Activated CD4-positive, alpha-beta memory T cell treated with anti-CD3 and anti-CD28 coated beads, Interleukin-2, amount 10 ng/mL, durations not matched to agents 7 days and 5 days (primary cell): ENCODE results near the gene NBR1. TPM values are rescaled to one million over a fixed set of nuclear protein-coding genes. Genes with fewer than 3 reads are reported as not detected.
A peak's percentile ranks its signal among the peaks of the same experiment; 100 is the strongest.
"Not testable (repeated sequence)": the region's sequence is repeated elsewhere in the genome, so short reads cannot be mapped to it uniquely, and the experiment has no call there.

Experiments
- CTCF ChIA-PET: fragments of 350-600 bp; sonication (Branson Sonifier 250); formaldehyde crosslinking; loops from one replicate; lab custom pipeline; 2021; ENCODE audit warnings: antibody characterized with exemption, inconsistent platforms; lab: Charles Lee
- POLR2A ChIA-PET: fragments of 350-600 bp; sonication (Branson Sonifier 250); formaldehyde crosslinking; loops from one replicate; lab custom pipeline; 2021; ENCODE audit warnings: antibody characterized with exemption; lab: Charles Lee
- DNase-seq: peaks from one replicate; pipeline ENCODE4 v3.0.0-alpha.2; 2020
- H3K27ac Mint-ChIP-seq: one replicate; pipeline ENCODE4 v1.8.0; 2021; ENCODE audit warnings: mild to moderate bottlenecking, mixed read lengths
- H3K27me3 Mint-ChIP-seq: one replicate; pipeline ENCODE4 v1.8.0; 2021; ENCODE audit warnings: mixed read lengths
- H3K36me3 Mint-ChIP-seq: one replicate; pipeline ENCODE4 v1.8.0; 2021; ENCODE audit warnings: low read depth, mixed read lengths
- H3K4me1 Mint-ChIP-seq: one replicate; pipeline ENCODE4 v1.8.0; 2021; ENCODE audit warnings: mixed read lengths
- H3K4me3 Mint-ChIP-seq: one replicate; pipeline ENCODE4 v1.8.0; 2021; ENCODE audit warnings: mild to moderate bottlenecking, mixed read lengths
- H3K9me3 Mint-ChIP-seq: one replicate; pipeline ENCODE4 v1.8.0; 2021; ENCODE audit warnings: mixed read lengths
- total RNA-seq, 2 experiments: library from RNA; stranded (reverse); gene quantifications; one replicate each; pipeline ENCODE4 v1.2.3, GENCODE V29; 2021

NBR1 gene
- 10 to 100 TPM; 68.1 to 69.8 TPM for total RNA-seq

- ChIA-PET CTCF (interaction anchor here (0.7 to 1.7 kb wide), 4 partner anchors 42 to 347 kb away, joined by 3 to 8 read pairs (median 4); partner anchors contain the start of genes BECN1 and BRCA1), POLR2A (interaction anchor here (0.8 to 6.1 kb wide), 19 partner anchors 13 to 1151 kb away, joined by 3 to 105 read pairs (median 4); partner anchors contain the start of genes AARSD1, BRCA1, DHX8 and NKIRAS2)
- no peak within 1 kb of the TSS for H3K4me3 Mint-ChIP-seq
- DNase-seq: peak; percentile 98
- H3K27ac Mint-ChIP-seq: no peak within 1 kb of the TSS
- no peaks in the 10 kb centered on the region for H3K27me3 Mint-ChIP-seq
- peaks cover 39% of the 10 kb centered on the region for H3K4me1 Mint-ChIP-seq
- H3K36me3 Mint-ChIP-seq: peaks cover 22% of the 10 kb centered on the region
- no peaks in the 10 kb centered on the region for H3K9me3 Mint-ChIP-seq
Measured at GRCh38 chr17:43170766-43171585, at the start of gene NBR1. NBR1 (plus strand) TSS chr17:43171214; CDS start chr17:43175800, 4,586 bp downstream.

- peak; percentile 96 for DNase-seq
- no peaks in the 10 kb centered on the region for H3K27me3 Mint-ChIP-seq
- ChIA-PET POLR2A (interaction anchor here (0.8 to 6.6 kb wide), 19 partner anchors 9 to 558 kb away, joined by 3 to 105 read pairs (median 4); partner anchors contain the start of genes NBR1, RPL27 and TMEM106A), CTCF (interaction anchor here (0.5 to 2.0 kb wide), 5 partner anchors 10 to 1217 kb away, joined by 3 to 8 read pairs (median 4); partner anchors contain the start of gene NBR1)
- peak within 1 kb of the TSS; percentile 91 for H3K27ac Mint-ChIP-seq
- H3K9me3 Mint-ChIP-seq: no peaks in the 10 kb centered on the region
- peaks cover 37% of the 10 kb centered on the region for H3K36me3 Mint-ChIP-seq
- peaks cover 38% of the 10 kb centered on the region for H3K4me1 Mint-ChIP-seq
- H3K4me3 Mint-ChIP-seq: peak within 1 kb of the TSS; percentile 100
Measured at GRCh38 chr17:43125133-43125966, 45.7 kb upstream of the NBR1 start, which contains the start of gene BRCA1. BRCA1 (minus strand) TSS chr17:43125364; CDS start chr17:43124096, 1,268 bp downstream.

- CTCF ChIA-PET: interaction anchor here (1.6 to 2.0 kb wide), 2 partner anchors 45 to 183 kb away, joined by 4 to 8 read pairs; partner anchors contain the start of gene NBR1
- Mint-ChIP-seq H3K9me3 (no peaks in the 10 kb centered on the region), H3K4me3 (peak overlapping the region; percentile 100), H3K4me1 (peaks cover 38% of the 10 kb centered on the region), H3K36me3 (peaks cover 37% of the 10 kb centered on the region), H3K27ac (peak overlapping the region; percentile 91), H3K27me3 (no peaks in the 10 kb centered on the region)
- no peak for DNase-seq
- POLR2A ChIA-PET: interaction anchor here (1.2 to 6.6 kb wide), 5 partner anchors 10 to 262 kb away, joined by 3 to 105 read pairs (median 4); partner anchors contain the start of gene NBR1
Measured at GRCh38 chr17:43125967-43126910, 44.8 kb upstream of the NBR1 start.

GRCh38 chr17:43126911-43127290 is 44.1 kb upstream of the NBR1 start:
- H3K36me3 Mint-ChIP-seq: peaks cover 36% of the 10 kb centered on the region
- no peaks in the 10 kb centered on the region for H3K9me3 Mint-ChIP-seq
- H3K27me3 Mint-ChIP-seq: no peaks in the 10 kb centered on the region
- peak overlapping the region; percentile 66 for H3K4me3 Mint-ChIP-seq
- no peak for DNase-seq
- ChIA-PET CTCF (interaction anchor here (1.2 kb wide), 1 partner anchor 45 kb away, joined by 4 read pairs; no protein-coding TSS in a partner anchor), POLR2A (interaction anchor here (1.2 to 6.6 kb wide), 3 partner anchors 44 to 261 kb away, joined by 3 to 105 read pairs (median 15); partner anchors contain the start of gene NBR1)
- peaks cover 36% of the 10 kb centered on the region for H3K4me1 Mint-ChIP-seq
- H3K27ac Mint-ChIP-seq: no peak overlapping the region

DNA sequence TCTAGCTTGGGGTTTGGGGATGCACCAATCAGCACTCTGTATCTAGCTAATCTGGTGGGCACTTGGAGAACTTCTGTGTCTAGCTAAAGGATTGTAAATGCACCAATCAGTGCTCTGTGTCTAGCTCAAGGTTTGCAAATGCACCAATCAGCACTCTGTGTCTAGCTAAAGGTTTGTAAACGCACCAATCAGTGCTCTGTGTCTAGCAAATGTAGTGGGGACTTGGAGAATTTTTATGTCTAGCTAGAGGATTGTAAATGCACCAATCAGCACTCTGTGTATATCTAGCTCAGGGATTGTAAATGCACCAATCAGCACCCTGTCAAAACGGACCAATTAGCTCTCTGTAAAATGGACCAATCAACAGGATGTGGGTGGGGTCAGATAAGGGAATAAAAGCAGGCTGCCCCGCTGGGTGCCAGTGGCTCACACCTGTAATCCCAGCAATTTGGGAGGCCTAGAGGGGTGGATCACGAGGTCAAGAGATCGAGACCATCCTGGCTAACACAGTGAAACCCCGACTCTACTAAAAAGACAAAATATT is 43.6 kb upstream of the NBR1 start:
- Mint-ChIP-seq H3K4me1 (peaks cover 34% of the 10 kb centered on the region), H3K4me3 (peak overlapping the region; percentile 66), H3K27ac (peak overlapping the region; percentile 55), H3K36me3 (peaks cover 35% of the 10 kb centered on the region)
- not testable (repeated sequence) for H3K27me3 Mint-ChIP-seq, H3K9me3 Mint-ChIP-seq, DNase-seq
- CTCF ChIA-PET: interaction anchor here (1.2 kb wide), 1 partner anchor 44 kb away, joined by 4 read pairs; no protein-coding TSS in a partner anchor
- POLR2A ChIA-PET: interaction anchor here (1.2 to 6.6 kb wide), 3 partner anchors 44 to 261 kb away, joined by 3 to 105 read pairs (median 15); partner anchors contain the start of gene NBR1

GRCh38 chr17:43129671-43130010 is 41.4 kb upstream of the NBR1 start:
- no peak overlapping the region for H3K4me3 Mint-ChIP-seq
- H3K27ac Mint-ChIP-seq: no peak overlapping the region
- peaks cover 23% of the 10 kb centered on the region for H3K4me1 Mint-ChIP-seq
- H3K9me3 Mint-ChIP-seq: no peaks in the 10 kb centered on the region
- no peak for DNase-seq
- H3K27me3 Mint-ChIP-seq: no peaks in the 10 kb centered on the region
- ChIA-PET CTCF (interaction anchor here (0.7 kb wide), 1 partner anchor 42 kb away, joined by 3 read pairs; no protein-coding TSS in a partner anchor), POLR2A (interaction anchor here (3.5 kb wide), 1 partner anchor 186 kb away, joined by 15 read pairs; no protein-coding TSS in a partner anchor)
- peaks cover 43% of the 10 kb centered on the region for H3K36me3 Mint-ChIP-seq

- no peak overlapping the region for H3K27ac Mint-ChIP-seq
- no peaks in the 10 kb centered on the region for H3K9me3 Mint-ChIP-seq
- H3K27me3 Mint-ChIP-seq: no peaks in the 10 kb centered on the region
- no peak overlapping the region for H3K4me3 Mint-ChIP-seq
- ChIA-PET POLR2A (no interaction called here), CTCF (interaction anchor here (0.7 kb wide), 1 partner anchor 76 kb away, joined by 3 read pairs; no protein-coding TSS in a partner anchor)
- peaks cover 35% of the 10 kb centered on the region for H3K36me3 Mint-ChIP-seq
- DNase-seq: no peak
- peaks cover 22% of the 10 kb centered on the region for H3K4me1 Mint-ChIP-seq
Measured at GRCh38 chr17:43132117-43132516, 38.9 kb upstream of the NBR1 start.

GRCh38 chr17:43133439-43133838 is 37.6 kb upstream of the NBR1 start:
- peaks cover 25% of the 10 kb centered on the region for H3K36me3 Mint-ChIP-seq
- H3K9me3 Mint-ChIP-seq, H3K27me3 Mint-ChIP-seq, DNase-seq, H3K4me3 Mint-ChIP-seq, CTCF ChIA-PET, POLR2A ChIA-PET, H3K27ac Mint-ChIP-seq: not testable (repeated sequence)
- peaks cover 12% of the 10 kb centered on the region for H3K4me1 Mint-ChIP-seq

- Mint-ChIP-seq H3K27me3 (no peaks in the 10 kb centered on the region), H3K9me3 (no peaks in the 10 kb centered on the region), H3K4me3 (no peak overlapping the region), H3K36me3 (peaks cover 20% of the 10 kb centered on the region), H3K4me1 (peaks cover 12% of the 10 kb centered on the region), H3K27ac (no peak overlapping the region)
- ChIA-PET POLR2A (interaction anchor here (0.7 kb wide), 1 partner anchor 37 kb away, joined by 3 read pairs; no protein-coding TSS in a partner anchor), CTCF (no interaction called here)
- no peak for DNase-seq
Measured at GRCh38 chr17:43134774-43135453, 36.1 kb upstream of the NBR1 start.

GRCh38 chr17:43135454-43135819 is 35.6 kb upstream of the NBR1 start:
- POLR2A ChIA-PET: no interaction called here
- H3K4me1 Mint-ChIP-seq: peaks cover 12% of the 10 kb centered on the region

DNA sequence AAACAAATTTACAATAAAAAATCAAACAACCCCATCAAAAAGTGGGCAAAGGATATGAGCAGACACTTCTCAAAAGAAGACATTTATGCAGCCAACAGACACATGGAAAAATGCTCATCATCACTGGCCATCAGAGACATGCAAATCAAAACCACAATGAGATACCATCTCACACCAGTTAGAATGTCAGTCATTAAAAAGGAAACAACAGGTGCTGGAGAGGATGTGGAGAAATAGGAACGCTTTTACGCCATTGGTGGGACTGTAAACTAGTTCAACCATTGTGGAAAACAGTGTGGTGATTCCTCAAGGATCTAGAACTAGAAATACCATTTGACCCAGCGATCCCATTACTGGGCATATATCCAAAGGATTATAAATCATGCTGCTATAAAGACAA is 34.4 kb upstream of the NBR1 start:
- CTCF ChIA-PET, H3K4me3 Mint-ChIP-seq: not testable (repeated sequence)

More at GRCh38 chr17:43135454-43135819, 35.6 kb upstream of the NBR1 start:
- Mint-ChIP-seq H3K36me3 (peaks cover 20% of the 10 kb centered on the region), H3K27me3 (no peaks in the 10 kb centered on the region), H3K9me3 (no peaks in the 10 kb centered on the region), H3K27ac (no peak overlapping the region), H3K4me3 (no peak overlapping the region)
- CTCF ChIA-PET: no interaction called here
- DNase-seq: no peak

More for the DNA sequence above, 34.4 kb upstream of the NBR1 start:
- Mint-ChIP-seq H3K4me1 (peaks cover 12% of the 10 kb centered on the region), H3K36me3 (peaks cover 22% of the 10 kb centered on the region)
- H3K9me3 Mint-ChIP-seq, H3K27me3 Mint-ChIP-seq, H3K27ac Mint-ChIP-seq, DNase-seq, POLR2A ChIA-PET: not testable (repeated sequence)
